Measurements from ENCODE around the gene AGMAT. TPM values are rescaled to one million over a fixed set of nuclear protein-coding genes. Genes with fewer than 3 reads are reported as not detected.
"Not testable (repeated sequence)": the region's sequence is repeated elsewhere in the genome, so short reads cannot be mapped to it uniquely, and the experiment has no call there.

AGMAT gene
- total RNA-seq, 1 donor from 2014 or later = 0.41 TPM

GRCh38 chr1:15605398-15606383 lies 20.8 kb upstream of the AGMAT start:
- H3K79me2 ChIP-seq (ENCODE audit: insufficient read depth, low read length) = peaks cover 2% of the 10 kb centered on the region
- H3K4me1 Mint-ChIP-seq (ENCODE audit: low read depth, unreplicated experiment) = peaks cover 2% of the 10 kb centered on the region
- H3K27me3 ChIP-seq (ENCODE audit: insufficient read depth, low read length) = no peaks in the 10 kb centered on the region
- DNase-seq (ENCODE audit: low read depth) (no peak), FAIRE-seq (no peak)
- H3K9ac ChIP-seq (ENCODE audit: low read length) = no peak overlapping the region
- no peaks in the 10 kb centered on the region for H3K9me3 ChIP-seq (ENCODE audit: insufficient read depth, low read depth, low read length)
- no peak overlapping the region for H3K27ac Mint-ChIP-seq (ENCODE audit: unreplicated experiment)
- no peak overlapping the region for H3K4me3 Mint-ChIP-seq (ENCODE audit: unreplicated experiment)
- H3K27me3 Mint-ChIP-seq (ENCODE audit: low read depth, unreplicated experiment) = peaks cover 14% of the 10 kb centered on the region
- no peaks in the 10 kb centered on the region for H3K36me3 ChIP-seq (ENCODE audit: insufficient read depth, low read length)
- no peak overlapping the region for H3K27ac ChIP-seq (ENCODE audit: low read depth, low read length)
- no peaks in the 10 kb centered on the region for H3K9me3 Mint-ChIP-seq (ENCODE audit: unreplicated experiment)
- no peak overlapping the region for H2AFZ ChIP-seq (ENCODE audit: low read depth, low read length)
- no peak overlapping the region for H3K4me3 ChIP-seq (ENCODE audit: insufficient read depth, low read depth, low read length)
- TF ChIP-seq CTCF (IDR thresholded peaks at IDR 0.05; ENCODE audit: insufficient read depth, low read depth, low read length) (no peak), EZH2 (IDR thresholded peaks at IDR 0.05; ENCODE audit: insufficient read depth, low read length) (no peak)
- no peaks in the 10 kb centered on the region for H4K20me1 ChIP-seq (ENCODE audit: insufficient read depth, low read length)
- H3K36me3 Mint-ChIP-seq (ENCODE audit: low read depth, unreplicated experiment) = peaks cover 7% of the 10 kb centered on the region
- H3K4me2 ChIP-seq (ENCODE audit: low read length) = no peak overlapping the region
- peaks cover 6% of the 10 kb centered on the region for H3K4me1 ChIP-seq (ENCODE audit: insufficient read depth, low read length)

- H3K4me2 ChIP-seq (ENCODE audit: low read length); H3K27ac Mint-ChIP-seq (ENCODE audit: unreplicated experiment); H3K9me3 Mint-ChIP-seq (ENCODE audit: unreplicated experiment); H3K4me1 ChIP-seq (ENCODE audit: insufficient read depth, low read length); H3K4me3 Mint-ChIP-seq (ENCODE audit: unreplicated experiment); H4K20me1 ChIP-seq (ENCODE audit: insufficient read depth, low read length); H3K4me3 ChIP-seq (ENCODE audit: insufficient read depth, low read depth, low read length); H3K79me2 ChIP-seq (ENCODE audit: insufficient read depth, low read length); H3K9me3 ChIP-seq (ENCODE audit: insufficient read depth, low read depth, low read length); H3K36me3 ChIP-seq (ENCODE audit: insufficient read depth, low read length); H3K27me3 ChIP-seq (ENCODE audit: insufficient read depth, low read length); H3K36me3 Mint-ChIP-seq (ENCODE audit: low read depth, unreplicated experiment); FAIRE-seq; H3K4me1 Mint-ChIP-seq (ENCODE audit: low read depth, unreplicated experiment); H3K27ac ChIP-seq (ENCODE audit: low read depth, low read length); H2AFZ ChIP-seq (ENCODE audit: low read depth, low read length); DNase-seq (ENCODE audit: low read depth); H3K9ac ChIP-seq (ENCODE audit: low read length): not testable (repeated sequence)
- peaks cover 14% of the 10 kb centered on the region for H3K27me3 Mint-ChIP-seq (ENCODE audit: low read depth, unreplicated experiment)
Observed at GRCh38 chr1:15604400-15604799, 19.5 kb upstream of the AGMAT start.

- Mint-ChIP-seq H3K27ac (ENCODE audit: unreplicated experiment) (peak overlapping the region; percentile 2), H3K27me3 (ENCODE audit: low read depth, unreplicated experiment) (peaks cover 17% of the 10 kb centered on the region), H3K4me3 (ENCODE audit: unreplicated experiment) (peak overlapping the region; percentile 79)
- not testable (repeated sequence) for H3K4me1 ChIP-seq (ENCODE audit: insufficient read depth, low read length); H3K9me3 Mint-ChIP-seq (ENCODE audit: unreplicated experiment); H3K27ac ChIP-seq (ENCODE audit: low read depth, low read length); H3K79me2 ChIP-seq (ENCODE audit: insufficient read depth, low read length); H3K9me3 ChIP-seq (ENCODE audit: insufficient read depth, low read depth, low read length); H3K36me3 ChIP-seq (ENCODE audit: insufficient read depth, low read length); DNase-seq (ENCODE audit: low read depth); H3K27me3 ChIP-seq (ENCODE audit: insufficient read depth, low read length); FAIRE-seq; H4K20me1 ChIP-seq (ENCODE audit: insufficient read depth, low read length); H3K4me1 Mint-ChIP-seq (ENCODE audit: low read depth, unreplicated experiment); H3K36me3 Mint-ChIP-seq (ENCODE audit: low read depth, unreplicated experiment)
- Histone ChIP-seq H3K4me3 (ENCODE audit: insufficient read depth, low read depth, low read length) (peak overlapping the region; percentile 85), H3K9ac (ENCODE audit: low read length) (peak overlapping the region; percentile 81), H3K4me2 (ENCODE audit: low read length) (peak overlapping the region; percentile 92), H2AFZ (ENCODE audit: low read depth, low read length) (peak overlapping the region; percentile 97)
Observed at GRCh38 chr1:15603966-15604282, 19.1 kb upstream of the AGMAT start.
